MG63 (cell line): ENCODE measurements around the gene TCOF1. TPM values are rescaled to one million over a fixed set of nuclear protein-coding genes. Genes with fewer than 3 reads are reported as not detected.
"Not testable (repeated sequence)": the region's sequence is repeated elsewhere in the genome, so short reads cannot be mapped to it uniquely, and the experiment has no call there.

ENCODE experiments used
- DNase-seq: peaks from one replicate; pipeline ENCODE4 v3.0.0-alpha.2; 2020
- H3K27me3 ChIP-seq: fragments of 250-450 bp; sonication (Bioruptor Pico); 2 replicates; pipeline ENCODE4 v1.5.1; 2020; ENCODE audit warnings: mild to moderate bottlenecking, moderate library complexity
- H3K36me3 ChIP-seq: fragments of 250-450 bp; sonication (Bioruptor Pico); 2 replicates; pipeline ENCODE4 v1.5.1; 2020; ENCODE audit warnings: mild to moderate bottlenecking, moderate library complexity
- H3K4me3 ChIP-seq: fragments of 250-450 bp; sonication (Bioruptor Pico); 2 replicates; pipeline ENCODE4 v1.5.1; 2020; ENCODE audit warnings: mild to moderate bottlenecking, moderate library complexity
- H3K9me3 ChIP-seq: fragments of 250-450 bp; sonication (Bioruptor Pico); 2 replicates; pipeline ENCODE4 v1.5.1; 2020; ENCODE audit warnings: mild to moderate bottlenecking, moderate library complexity
- total RNA-seq: library from RNA; depleted of rRNA; stranded (reverse); fragments of >200 nt; shearing (Covaris generic); gene quantifications from 2 replicates; pipeline ENCODE4 v1.2.3, GENCODE V29; 2014; ENCODE audit warnings: low replicate concordance

The TCOF1 gene
- total RNA-seq, 1 experiment from 2014 or later, result 118 TPM

GRCh38 chr5:150413902-150414790, 56.6 kb downstream of the TCOF1 start:
- H3K27me3 ChIP-seq, H3K4me3 ChIP-seq, DNase-seq, H3K9me3 ChIP-seq, H3K36me3 ChIP-seq: not testable (repeated sequence)

- H3K9me3 ChIP-seq, result no peaks in the 10 kb centered on the region
- peaks cover 3% of the 10 kb centered on the region; the same call in 1 of the 2 replicates for H3K27me3 ChIP-seq
- DNase-seq, result no peak
- no peak overlapping the region for H3K4me3 ChIP-seq
- no peaks in the 10 kb centered on the region for H3K36me3 ChIP-seq
Measured at GRCh38 chr5:150419630-150420270, 62.3 kb downstream of the TCOF1 start.

GRCh38 chr5:150422075-150422474, 64.6 kb downstream of the TCOF1 start:
- Histone ChIP-seq H3K36me3 (no peaks in the 10 kb centered on the region), H3K9me3 (no peaks in the 10 kb centered on the region), H3K4me3 (no peak overlapping the region), H3K27me3 (no peaks in the 10 kb centered on the region)
- DNase-seq, result no peak

- no peak for DNase-seq
- Histone ChIP-seq H3K36me3 (no peaks in the 10 kb centered on the region), H3K4me3 (no peak overlapping the region), H3K27me3 (no peaks in the 10 kb centered on the region), H3K9me3 (no peaks in the 10 kb centered on the region)
Measured at GRCh38 chr5:150422758-150423157, 65.3 kb downstream of the TCOF1 start.

- not testable (repeated sequence) for DNase-seq, H3K4me3 ChIP-seq, H3K36me3 ChIP-seq, H3K9me3 ChIP-seq, H3K27me3 ChIP-seq
Measured at GRCh38 chr5:150426165-150426564, 68.7 kb downstream of the TCOF1 start.

- no peaks in the 10 kb centered on the region for H3K27me3 ChIP-seq
- H3K4me3 ChIP-seq, result no peak overlapping the region
- H3K36me3 ChIP-seq, result no peaks in the 10 kb centered on the region
- no peaks in the 10 kb centered on the region for H3K9me3 ChIP-seq
- DNase-seq, result no peak
Measured at GRCh38 chr5:150428106-150428876, 70.8 kb downstream of the TCOF1 start.

- no peak overlapping the region for H3K4me3 ChIP-seq
- no peak for DNase-seq
- H3K9me3 ChIP-seq, result no peaks in the 10 kb centered on the region
- H3K27me3 ChIP-seq, result no peaks in the 10 kb centered on the region
- H3K36me3 ChIP-seq, result no peaks in the 10 kb centered on the region
Measured at GRCh38 chr5:150428978-150429377, 71.5 kb downstream of the TCOF1 start.

GRCh38 chr5:150429410-150429873, 71.9 kb downstream of the TCOF1 start:
- H3K9me3 ChIP-seq, result no peaks in the 10 kb centered on the region
- no peaks in the 10 kb centered on the region for H3K36me3 ChIP-seq
- H3K4me3 ChIP-seq, result no peak overlapping the region
- H3K27me3 ChIP-seq, result no peaks in the 10 kb centered on the region
- no peak for DNase-seq

- DNase-seq, result no peak
- H3K36me3 ChIP-seq, result no peaks in the 10 kb centered on the region
- no peaks in the 10 kb centered on the region for H3K9me3 ChIP-seq
- H3K4me3 ChIP-seq, result no peak overlapping the region
- H3K27me3 ChIP-seq, result no peaks in the 10 kb centered on the region
Measured at GRCh38 chr5:150431048-150431447, 73.6 kb downstream of the TCOF1 start.

- no peak overlapping the region for H3K4me3 ChIP-seq
- H3K27me3 ChIP-seq, result no peaks in the 10 kb centered on the region
- DNase-seq, result no peak
Measured at GRCh38 chr5:150431574-150431973, 74.1 kb downstream of the TCOF1 start.

GRCh38 chr5:150434464-150434863, 77.0 kb downstream of the TCOF1 start:
- Histone ChIP-seq H3K4me3 (no peak overlapping the region), H3K36me3 (no peaks in the 10 kb centered on the region), H3K27me3 (no peaks in the 10 kb centered on the region), H3K9me3 (no peaks in the 10 kb centered on the region)
- peak; percentile 82 for DNase-seq

More at GRCh38 chr5:150431574-150431973, 74.1 kb downstream of the TCOF1 start:
- Histone ChIP-seq H3K9me3 (no peaks in the 10 kb centered on the region), H3K36me3 (no peaks in the 10 kb centered on the region)

GRCh38 chr5:150436141-150436680, 78.7 kb downstream of the TCOF1 start:
- H3K9me3 ChIP-seq, result no peaks in the 10 kb centered on the region
- H3K36me3 ChIP-seq, result no peaks in the 10 kb centered on the region
- H3K4me3 ChIP-seq, result no peak overlapping the region
- no peaks in the 10 kb centered on the region for H3K27me3 ChIP-seq
- DNase-seq, result peak; percentile 83

GRCh38 chr5:150438873-150439546, 81.5 kb downstream of the TCOF1 start:
- no peaks in the 10 kb centered on the region for H3K27me3 ChIP-seq
- no peak overlapping the region for H3K4me3 ChIP-seq
- peak; percentile 57 for DNase-seq
- H3K9me3 ChIP-seq, result no peaks in the 10 kb centered on the region
- H3K36me3 ChIP-seq, result peaks cover 9% of the 10 kb centered on the region

- Histone ChIP-seq H3K27me3 (no peaks in the 10 kb centered on the region), H3K36me3 (peaks cover 31% of the 10 kb centered on the region), H3K4me3 (no peak overlapping the region), H3K9me3 (no peaks in the 10 kb centered on the region)
- no peak for DNase-seq
Measured at GRCh38 chr5:150440948-150441812, 83.7 kb downstream of the TCOF1 start.

GRCh38 chr5:150441813-150442698, 84.6 kb downstream of the TCOF1 start:
- peak; percentile 62 for DNase-seq
- Histone ChIP-seq H3K27me3 (no peaks in the 10 kb centered on the region), H3K9me3 (no peaks in the 10 kb centered on the region), H3K36me3 (peaks cover 40% of the 10 kb centered on the region), H3K4me3 (no peak overlapping the region)
